ENCODE results near the gene LBHD1.

- no peak for TF ChIP-seq EZH2phosphoT487 (IDR thresholded peaks at IDR 0.05; ENCODE audit: borderline replicate concordance, low read depth, low read length)
- no peak for TF ChIP-seq CTCF (conservative IDR thresholded peaks at IDR 0.05; ENCODE audit: low read length)
These were observed 25.1 kb downstream of the LBHD1 start for GRCh38 chr11:62646825-62647608.
